HEK293 (cell line): ENCODE measurements around the gene DDIAS.
"Not testable (repeated sequence)": the region's sequence is repeated elsewhere in the genome, so short reads cannot be mapped to it uniquely, and the experiment has no call there.

Experiments
- CTCF ChIA-PET: fragments of 350-600 bp; formaldehyde crosslinking; extraction: SDS; loops from one replicate; lab custom pipeline; 2021; ENCODE audit warnings: antibody characterized with exemption; lab: Yijun Ruan, JAX
- POLR2A ChIA-PET: fragments of 300-600 bp; formaldehyde crosslinking; extraction: SDS; loops from one replicate; lab custom pipeline; 2020; ENCODE audit warnings: antibody characterized with exemption, inconsistent platforms; lab: Yijun Ruan, JAX
- H3K27ac ChIP-seq: fragments of 200-500 bp; sonication (Bioruptor generic); 2 replicates; pipeline ENCODE4 v1.5.1; 2014; ENCODE audit warnings: low read depth, low read length, control low read depth, inconsistent platforms; ENCODE audit errors: extremely low read depth
- H3K36me3 ChIP-seq, 2 experiments: fragments of 200-500 bp in 1 of 2; sonication (Bioruptor generic) in 1 of 2; 1 replicate in 1 of 2; 2 replicates in 1 of 2; pipeline ENCODE4 v1.5.1; 2014 to 2017; ENCODE audit warnings: inconsistent platforms in 2 of 2, low read length in 2 of 2; ENCODE audit not compliant: control insufficient read depth in 2 of 2, insufficient read depth in 1 of 2
- H3K4me1 ChIP-seq: fragments of 200-500 bp; sonication (Bioruptor generic); 2 replicates; pipeline ENCODE4 v1.5.1; 2014; ENCODE audit warnings: mild to moderate bottlenecking, low read length, inconsistent platforms; ENCODE audit not compliant: control insufficient read depth, insufficient read depth
- H3K4me3 ChIP-seq: 2 replicates; pipeline ENCODE4 v1.5.1; 2011; ENCODE audit warnings: low read depth, mild to moderate bottlenecking, control low read depth, low read length, moderate library complexity
- H3K9me3 ChIP-seq: fragments of 200-500 bp; sonication (Bioruptor generic); 2 replicates; pipeline ENCODE4 v1.5.1; 2014; ENCODE audit warnings: low read depth, low read length, inconsistent platforms; ENCODE audit not compliant: control insufficient read depth, insufficient read depth
- KLF1 ChIP-seq: fragments of 450-650 bp; formaldehyde crosslinking; IDR thresholded peaks from 2 replicates; pipeline ENCODE4 v1.5.1; 2016; ENCODE audit warnings: missing biosample characterization, missing genetic modification characterization
- PRDM1 ChIP-seq: fragments of 450-650 bp; formaldehyde crosslinking; IDR thresholded peaks from 2 replicates; pipeline ENCODE4; 2016; ENCODE audit warnings: missing biosample characterization, missing genetic modification characterization
- PRDM10 ChIP-seq: fragments of 450-650 bp; formaldehyde crosslinking; IDR thresholded peaks from 2 replicates; pipeline ENCODE4 v1.5.1; 2016; ENCODE audit warnings: missing biosample characterization, missing genetic modification characterization
- SALL2 ChIP-seq: fragments of 450-650 bp; formaldehyde crosslinking; IDR thresholded peaks from 2 replicates; pipeline ENCODE4 v1.5.0; 2017; ENCODE audit warnings: missing biosample characterization, mild to moderate bottlenecking, missing genetic modification characterization, borderline replicate concordance
- ZBTB1 ChIP-seq: fragments of 450-650 bp; formaldehyde crosslinking; IDR thresholded peaks from 2 replicates; pipeline ENCODE4 v1.5.1; 2016; ENCODE audit warnings: missing biosample characterization, missing genetic modification characterization
- ZBTB21 ChIP-seq: fragments of 450-650 bp; formaldehyde crosslinking; IDR thresholded peaks from 2 replicates; pipeline ENCODE4 v1.5.1; 2017; ENCODE audit warnings: missing biosample characterization, missing genetic modification characterization
- ZBTB8A ChIP-seq: fragments of 450-650 bp; formaldehyde crosslinking; IDR thresholded peaks from 2 replicates; pipeline ENCODE4 v1.5.1; 2016; ENCODE audit warnings: missing biosample characterization, missing genetic modification characterization
- ZIC2 ChIP-seq: fragments of 450-650 bp; formaldehyde crosslinking; IDR thresholded peaks from 2 replicates; pipeline ENCODE4 v1.5.1; 2016; ENCODE audit warnings: missing biosample characterization, missing genetic modification characterization
- ZNF140 ChIP-seq: fragments of 450-650 bp; formaldehyde crosslinking; IDR thresholded peaks from 2 replicates; pipeline ENCODE4 v1.5.1; 2016; ENCODE audit warnings: missing biosample characterization, missing genetic modification characterization
- ZNF157 ChIP-seq: fragments of 450-650 bp; formaldehyde crosslinking; IDR thresholded peaks from 2 replicates; pipeline ENCODE4 v1.5.1; 2016; ENCODE audit warnings: missing biosample characterization, missing genetic modification characterization
- ZNF555 ChIP-seq: fragments of 450-650 bp; formaldehyde crosslinking; conservative IDR thresholded peaks from 2 replicates; pipeline ENCODE4 v1.5.1; 2017; ENCODE audit warnings: missing biosample characterization, mild to moderate bottlenecking, missing genetic modification characterization, inconsistent platforms
- ZNF623 ChIP-seq: fragments of 450-650 bp; formaldehyde crosslinking; IDR thresholded peaks from 2 replicates; pipeline ENCODE4 v1.5.1; 2016; ENCODE audit warnings: missing biosample characterization, missing genetic modification characterization
- ZNF658 ChIP-seq: fragments of 450-650 bp; formaldehyde crosslinking; IDR thresholded peaks from 2 replicates; pipeline ENCODE4; 2016; ENCODE audit warnings: missing biosample characterization, missing genetic modification characterization
- ZNF791 ChIP-seq: fragments of 450-650 bp; formaldehyde crosslinking; IDR thresholded peaks from 2 replicates; pipeline ENCODE4 v1.5.1; 2016; ENCODE audit warnings: missing biosample characterization, missing genetic modification characterization
- ZNF830 ChIP-seq: fragments of 450-650 bp; IDR thresholded peaks from 2 replicates; pipeline ENCODE4 v1.5.0; 2018; ENCODE audit warnings: missing biosample characterization, missing genetic modification characterization, low read depth, mild to moderate bottlenecking, moderate library complexity
- ZNF837 ChIP-seq: fragments of 450-650 bp; formaldehyde crosslinking; IDR thresholded peaks from 2 replicates; pipeline ENCODE4 v1.5.1; 2016; ENCODE audit warnings: missing biosample characterization, missing genetic modification characterization

Gene DDIAS

GRCh38 chr11:82854242-82854641 lies 47.3 kb upstream of the DDIAS start (continued):
- TF ChIP-seq PRDM10 (no peak), SALL2 (tag by site-specific recombination) (no peak), ZNF658 (tag by site-specific recombination) (no peak), ZBTB1 (no peak), ZIC2 (no peak), ZNF555 (tag by site-specific recombination) (no peak), ZNF837 (tag by site-specific recombination) (no peak), ZNF140 (tag by site-specific recombination) (no peak), ZBTB21 (tag by site-specific recombination) (no peak)

- POLR2A ChIA-PET, H3K36me3 ChIP-seq, H3K27ac ChIP-seq, H3K9me3 ChIP-seq, CTCF ChIA-PET, H3K4me3 ChIP-seq, H3K4me1 ChIP-seq: not testable (repeated sequence)
Observed at GRCh38 chr11:82854916-82855315, 46.6 kb upstream of the DDIAS start.

- no peaks in the 10 kb centered on the region for H3K9me3 ChIP-seq
- TF ChIP-seq SALL2 (tag by site-specific recombination) (no peak), ZNF830 (tag by site-specific recombination) (no peak), KLF1 (tag by site-specific recombination) (no peak), ZNF623 (tag by site-specific recombination) (no peak), ZNF157 (tag by site-specific recombination) (no peak), ZNF791 (tag by site-specific recombination) (no peak), PRDM1 (tag by site-specific recombination) (no peak), ZBTB8A (no peak), PRDM10 (no peak)
- H3K4me3 ChIP-seq = no peak overlapping the region
- CTCF ChIA-PET = interaction anchor here (0.6 to 1.2 kb wide), 2 partner anchors 62 to 80 kb away, joined by 3 to 4 read pairs; no protein-coding TSS in a partner anchor
- no peak overlapping the region for H3K27ac ChIP-seq
- peaks cover 0 to 3% of the 10 kb centered on the region in 2 experiments; a peak in 1 of 3 replicates for H3K36me3 ChIP-seq
- peaks cover 2% of the 10 kb centered on the region; the same call in 1 of the 2 replicates for H3K4me1 ChIP-seq
- POLR2A ChIA-PET = no interaction called here
Observed at GRCh38 chr11:82855616-82856015, 45.9 kb upstream of the DDIAS start.
